ENCODE results near the gene GNG8.
A peak's percentile ranks its signal among the peaks of the same experiment; 100 is the strongest.

Gene GNG8

DNA sequence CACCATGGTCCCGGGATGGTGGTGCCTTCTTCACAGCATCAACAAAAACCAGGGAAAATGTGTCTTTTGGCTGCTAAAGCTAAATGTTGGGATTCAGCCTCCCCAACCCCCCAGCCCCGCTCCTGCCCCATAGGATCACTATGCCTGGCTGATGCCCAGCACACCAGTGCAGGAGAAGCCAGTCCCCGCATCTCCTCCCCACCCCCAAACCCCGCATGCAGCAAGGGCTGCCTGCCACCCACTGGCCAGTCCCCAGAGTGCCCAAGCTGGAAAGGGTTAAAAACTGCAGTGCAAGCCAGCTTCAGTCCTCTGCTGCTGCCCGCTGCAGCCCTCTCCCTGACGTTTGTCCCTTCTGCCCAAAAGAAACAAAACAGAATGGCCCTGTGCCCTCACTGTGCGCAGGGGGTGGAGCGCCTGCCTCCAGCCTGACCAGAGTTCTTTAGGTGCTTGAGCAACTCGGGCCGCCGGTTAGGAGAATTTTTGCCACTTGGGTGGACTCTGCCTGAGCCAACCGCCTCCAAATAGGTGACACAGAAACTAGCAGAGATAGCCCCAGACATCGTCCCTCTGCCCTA lies 31.1 kb downstream of the GNG8 start:
- Mint-ChIP-seq H3K9me3 (ENCODE audit: low read depth) (no peaks in the 10 kb centered on the region), H3K4me1 (ENCODE audit: low read depth) (peaks cover 40% of the 10 kb centered on the region), H3K36me3 (peaks cover 6% of the 10 kb centered on the region), H3K27ac (no peak overlapping the region), H3K4me3 (no peak overlapping the region), H3K27me3 (no peaks in the 10 kb centered on the region)

DNA sequence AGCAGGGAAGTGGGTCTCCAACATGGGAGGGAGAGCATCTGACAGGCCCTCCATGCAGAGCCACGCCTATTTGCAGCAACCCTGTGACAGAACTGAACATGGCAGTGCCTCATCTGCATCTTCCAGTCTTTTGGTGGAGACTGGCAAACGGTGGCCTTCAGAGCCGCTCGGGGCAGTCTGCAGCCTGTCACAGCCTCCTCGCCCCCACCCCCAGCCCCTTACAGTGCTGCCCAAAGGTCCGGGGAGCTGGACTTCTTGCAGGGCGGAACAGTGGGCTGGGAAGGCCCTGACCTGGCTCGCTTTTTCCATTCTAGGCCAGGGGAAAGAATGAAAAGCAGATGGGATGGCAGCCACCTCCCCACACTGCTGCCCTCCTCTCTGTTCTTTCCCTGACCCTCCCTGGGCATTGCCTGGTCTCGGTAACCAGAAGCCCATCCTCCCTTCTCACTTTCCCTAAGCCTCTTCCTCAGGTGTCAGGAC lies 32.2 kb downstream of the GNG8 start:
- H3K36me3 Mint-ChIP-seq = peaks cover 3% of the 10 kb centered on the region
- peaks cover 34% of the 10 kb centered on the region for H3K4me1 Mint-ChIP-seq (ENCODE audit: low read depth)
- H3K27me3 Mint-ChIP-seq = no peaks in the 10 kb centered on the region
- H3K27ac Mint-ChIP-seq = peak overlapping the region; percentile 93
- H3K9me3 Mint-ChIP-seq (ENCODE audit: low read depth) = no peaks in the 10 kb centered on the region
- peak overlapping the region; percentile 98 for H3K4me3 Mint-ChIP-seq

DNA sequence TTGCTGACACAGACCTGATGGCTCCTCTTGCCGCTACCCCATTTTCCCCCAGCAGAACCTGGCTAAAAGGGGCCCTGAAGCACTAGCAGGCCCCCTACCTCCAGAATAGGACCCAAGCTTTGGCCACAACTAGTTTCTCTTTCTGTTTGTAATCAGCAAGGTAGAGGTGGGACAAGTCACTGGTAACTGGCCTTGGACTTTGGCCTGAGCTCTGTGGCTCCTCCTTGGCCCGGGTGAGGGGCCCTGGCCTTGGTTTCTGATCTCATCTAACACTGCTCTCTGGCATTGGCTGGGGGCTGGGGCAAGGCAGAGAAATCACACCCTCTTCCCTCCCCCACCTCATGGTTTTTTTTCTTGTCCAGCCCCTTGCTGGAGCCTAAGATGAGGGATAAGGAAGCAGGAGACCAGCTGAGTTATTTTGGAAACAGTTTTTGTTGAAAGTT lies 32.8 kb downstream of the GNG8 start:
- Mint-ChIP-seq H3K36me3 (peaks cover 6% of the 10 kb centered on the region), H3K27ac (peak overlapping the region; percentile 93), H3K27me3 (no peaks in the 10 kb centered on the region), H3K9me3 (ENCODE audit: low read depth) (peaks cover 4% of the 10 kb centered on the region), H3K4me3 (peak overlapping the region; percentile 98), H3K4me1 (ENCODE audit: low read depth) (peaks cover 35% of the 10 kb centered on the region)

DNA sequence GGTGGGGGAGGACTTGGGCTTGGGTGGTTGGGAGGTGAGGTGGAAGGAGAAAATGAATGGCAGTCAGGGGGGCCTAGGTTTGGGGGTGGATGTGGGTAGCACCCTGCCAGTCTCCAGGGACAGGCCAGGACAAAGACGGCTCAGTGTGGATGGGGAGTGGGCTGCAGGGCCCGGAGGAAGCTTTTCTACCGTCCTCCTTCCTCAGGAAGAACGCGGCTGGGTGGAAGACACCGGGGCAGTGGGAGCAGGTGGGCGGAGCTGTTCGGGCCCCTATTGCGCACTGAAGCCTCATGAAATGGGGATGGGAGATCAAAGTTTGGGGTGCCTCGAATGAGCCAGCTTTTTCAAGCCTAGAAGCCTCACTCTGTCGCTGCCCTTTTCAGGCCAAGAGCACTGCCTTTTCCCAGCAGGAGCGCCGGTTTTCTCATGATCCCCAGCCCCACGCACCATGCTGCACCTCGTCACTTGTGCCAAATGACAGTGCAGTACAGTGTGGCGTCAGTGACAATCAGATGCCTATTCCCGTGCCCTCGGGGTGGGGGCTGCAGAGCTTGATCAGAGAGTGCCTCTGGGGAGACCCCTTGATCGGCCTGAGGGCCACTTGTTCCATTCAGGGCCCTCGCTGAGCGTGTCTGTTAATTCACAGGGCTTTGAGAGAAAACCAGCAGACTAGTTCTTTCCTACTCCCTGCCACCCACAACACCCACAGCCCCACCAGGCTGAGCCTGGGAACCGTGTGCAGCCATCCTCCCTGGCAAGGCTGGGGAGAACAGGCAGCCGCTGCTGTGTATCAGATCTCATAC lies 33.4 kb downstream of the GNG8 start:
- Mint-ChIP-seq H3K36me3 (peaks cover 6% of the 10 kb centered on the region), H3K9me3 (ENCODE audit: low read depth) (peaks cover 4% of the 10 kb centered on the region), H3K4me1 (ENCODE audit: low read depth) (peaks cover 36% of the 10 kb centered on the region), H3K27me3 (no peaks in the 10 kb centered on the region), H3K4me3 (peak overlapping the region; percentile 98), H3K27ac (peak overlapping the region; percentile 93)

GRCh38 chr19:46601318-46602224 lies 34.4 kb downstream of the GNG8 start, which contains the start of gene CALM3:
CALM3 (plus strand) TSS chr19:46601330; CDS start chr19:46601435, 105 bp downstream.
- H3K27ac Mint-ChIP-seq = peak within 1 kb of the TSS; percentile 100
- peaks cover 38% of the 10 kb centered on the region for H3K4me1 Mint-ChIP-seq (ENCODE audit: low read depth)
- H3K36me3 Mint-ChIP-seq = peaks cover 6% of the 10 kb centered on the region

DNA sequence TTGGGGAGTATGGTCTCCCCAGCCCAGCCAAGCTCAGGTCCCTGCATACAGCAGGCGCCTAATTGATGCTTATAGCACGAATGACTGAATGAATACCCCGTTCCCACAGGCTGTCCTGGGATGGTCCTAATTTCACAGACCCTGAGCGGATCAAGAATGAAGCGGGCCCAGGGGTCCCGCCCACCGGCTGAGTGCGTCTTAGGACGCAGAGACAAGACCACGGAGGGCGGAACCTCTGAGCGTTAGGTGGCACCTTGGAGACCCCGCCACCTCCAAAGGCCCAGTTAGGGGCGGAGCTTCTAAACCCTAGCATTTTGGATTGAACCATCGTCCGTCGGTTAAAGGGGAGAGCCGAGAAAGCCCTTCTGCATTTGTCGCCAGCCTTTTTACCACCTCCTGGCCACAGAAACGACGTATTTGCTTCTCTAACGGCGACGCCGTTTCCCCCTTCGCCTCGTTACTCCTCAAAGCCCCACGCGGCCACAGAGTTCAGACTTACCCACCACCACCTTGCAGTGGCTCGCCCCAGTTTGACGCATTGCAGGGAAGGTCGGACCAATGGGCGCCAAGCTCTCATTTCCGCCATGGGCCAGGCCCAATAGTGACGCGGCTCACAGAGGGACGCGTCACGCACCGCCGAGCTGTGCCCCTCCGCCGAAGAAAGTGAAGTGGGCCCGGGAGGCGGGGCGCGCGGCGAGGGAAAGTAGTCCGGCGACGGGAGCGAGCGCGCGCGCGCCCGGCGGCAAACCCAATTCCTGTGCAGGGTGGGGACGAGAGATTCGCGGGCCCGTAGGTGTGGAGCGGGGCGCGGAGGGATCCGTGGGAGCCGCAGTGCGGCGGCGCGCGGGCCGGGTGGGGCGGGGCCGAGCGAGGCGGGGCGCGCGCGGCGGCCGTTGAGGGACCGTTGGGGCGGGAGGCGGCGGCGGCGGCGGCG lies 35.4 kb downstream of the GNG8 start:
- peaks cover 32% of the 10 kb centered on the region for H3K4me1 Mint-ChIP-seq (ENCODE audit: low read depth)
- peak overlapping the region; percentile 98 for H3K4me3 Mint-ChIP-seq
- H3K27ac Mint-ChIP-seq = peak overlapping the region; percentile 100

More at GRCh38 chr19:46601318-46602224, 34.4 kb downstream of the GNG8 start, which contains the start of gene CALM3:
- Mint-ChIP-seq H3K4me3 (peak within 1 kb of the TSS; percentile 98), H3K27me3 (no peaks in the 10 kb centered on the region), H3K9me3 (ENCODE audit: low read depth) (peaks cover 4% of the 10 kb centered on the region)

DNA sequence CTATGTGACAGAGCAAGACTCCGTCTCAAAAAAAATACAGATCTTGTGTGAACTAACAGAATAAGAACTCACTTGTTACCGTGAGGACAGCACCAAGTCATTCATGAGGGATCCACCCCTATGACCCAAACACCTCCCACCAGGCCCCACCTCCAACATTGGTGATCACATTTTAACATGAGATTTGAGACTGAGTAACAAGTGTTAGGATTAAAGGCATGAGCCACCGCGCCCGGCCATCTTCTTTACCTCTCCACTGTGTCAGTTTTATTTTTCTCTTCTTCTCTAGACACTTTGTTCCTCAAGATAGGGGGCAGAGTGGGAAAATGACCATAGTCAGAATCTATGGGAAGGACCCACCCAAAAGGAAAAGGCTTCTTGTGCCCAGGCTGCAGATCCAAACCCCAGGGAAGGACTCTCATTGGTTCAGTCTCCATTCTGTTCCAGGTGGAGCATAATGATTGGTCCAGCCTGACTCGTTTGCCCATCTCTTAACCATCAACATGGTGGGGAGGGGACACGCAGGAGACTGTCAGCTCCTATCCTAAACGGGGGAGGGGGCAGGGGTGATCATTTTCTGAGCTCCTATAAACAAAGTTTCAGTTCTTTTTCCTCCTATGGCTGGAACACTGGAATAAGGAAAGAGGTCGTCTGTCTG lies 36.2 kb downstream of the GNG8 start:
- Mint-ChIP-seq H3K36me3 (peaks cover 3% of the 10 kb centered on the region), H3K27ac (peak overlapping the region; percentile 100), H3K4me1 (ENCODE audit: low read depth) (peaks cover 30% of the 10 kb centered on the region), H3K27me3 (no peaks in the 10 kb centered on the region), H3K4me3 (peak overlapping the region; percentile 98), H3K9me3 (ENCODE audit: low read depth) (peaks cover 4% of the 10 kb centered on the region)

More for the DNA sequence above, 35.4 kb downstream of the GNG8 start:
- no peaks in the 10 kb centered on the region for H3K27me3 Mint-ChIP-seq
- peaks cover 3% of the 10 kb centered on the region for H3K36me3 Mint-ChIP-seq
- H3K9me3 Mint-ChIP-seq (ENCODE audit: low read depth) = peaks cover 4% of the 10 kb centered on the region

- H3K36me3 Mint-ChIP-seq = peaks cover 3% of the 10 kb centered on the region
- H3K27me3 Mint-ChIP-seq = no peaks in the 10 kb centered on the region
- H3K4me3 Mint-ChIP-seq = no peak overlapping the region
- H3K9me3 Mint-ChIP-seq (ENCODE audit: low read depth) = peaks cover 4% of the 10 kb centered on the region
- H3K4me1 Mint-ChIP-seq (ENCODE audit: low read depth) = peaks cover 27% of the 10 kb centered on the region
- H3K27ac Mint-ChIP-seq = peak overlapping the region; percentile 22
These were observed 37.6 kb downstream of the GNG8 start for GRCh38 chr19:46598372-46598917.

DNA sequence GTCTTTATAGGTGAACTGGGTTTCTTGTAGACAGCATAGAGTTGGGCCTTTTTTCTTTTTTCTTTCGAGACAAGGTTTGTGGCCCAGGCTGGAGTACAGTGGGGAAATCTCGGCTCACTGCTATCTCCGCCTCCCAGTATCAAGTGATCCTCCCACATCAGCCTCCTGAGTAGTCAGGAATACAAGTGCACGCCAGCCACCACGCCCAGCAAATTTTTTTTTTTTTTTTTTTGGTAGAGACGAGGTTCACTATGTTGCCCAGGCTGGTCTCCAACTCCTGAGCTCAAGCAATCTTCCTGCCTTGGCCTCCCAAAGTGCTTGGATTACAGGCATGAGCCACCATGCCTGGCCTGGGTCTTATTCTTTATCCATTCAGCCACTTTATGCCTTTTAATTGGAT lies 40.0 kb downstream of the GNG8 start:
- peaks cover 13% of the 10 kb centered on the region for H3K4me1 Mint-ChIP-seq (ENCODE audit: low read depth)

DNA sequence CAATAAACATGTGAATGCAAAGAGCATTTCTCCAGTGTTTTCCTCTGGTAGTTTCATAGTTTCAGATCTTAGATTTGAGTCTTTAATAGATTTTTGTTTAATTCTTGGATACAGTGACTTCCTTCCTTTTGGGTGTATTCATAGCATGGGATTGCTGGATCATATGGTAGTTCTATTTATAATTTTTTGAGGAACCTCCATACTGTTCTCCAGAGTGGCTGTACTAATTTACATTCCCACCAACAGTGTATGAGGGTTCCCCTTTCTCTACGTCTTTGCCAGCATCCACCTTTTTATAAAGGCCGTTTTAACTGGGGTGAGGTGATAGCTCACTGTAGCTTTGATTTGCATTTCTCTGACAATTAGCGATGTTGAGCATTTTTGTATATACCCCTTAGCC lies 44.1 kb downstream of the GNG8 start:
- H3K4me1 Mint-ChIP-seq (ENCODE audit: low read depth) = no peaks in the 10 kb centered on the region
- H3K36me3 Mint-ChIP-seq = no peaks in the 10 kb centered on the region
- no peak overlapping the region for H3K27ac Mint-ChIP-seq

More for the DNA sequence above, 40.0 kb downstream of the GNG8 start:
- peaks cover 4% of the 10 kb centered on the region for H3K9me3 Mint-ChIP-seq (ENCODE audit: low read depth)
- peaks cover 3% of the 10 kb centered on the region for H3K36me3 Mint-ChIP-seq
- no peak overlapping the region for H3K4me3 Mint-ChIP-seq
- H3K27me3 Mint-ChIP-seq = no peaks in the 10 kb centered on the region
- no peak overlapping the region for H3K27ac Mint-ChIP-seq

GRCh38 chr19:46591254-46591653 lies 44.7 kb downstream of the GNG8 start:
- no peak overlapping the region for H3K4me3 Mint-ChIP-seq
- no peaks in the 10 kb centered on the region for H3K27me3 Mint-ChIP-seq
- H3K36me3 Mint-ChIP-seq = no peaks in the 10 kb centered on the region
- H3K27ac Mint-ChIP-seq = no peak overlapping the region
- H3K4me1 Mint-ChIP-seq (ENCODE audit: low read depth) = no peaks in the 10 kb centered on the region
- H3K9me3 Mint-ChIP-seq (ENCODE audit: low read depth) = no peaks in the 10 kb centered on the region

More for the DNA sequence above, 44.1 kb downstream of the GNG8 start:
- H3K27me3 Mint-ChIP-seq = no peaks in the 10 kb centered on the region
- no peaks in the 10 kb centered on the region for H3K9me3 Mint-ChIP-seq (ENCODE audit: low read depth)
- no peak overlapping the region for H3K4me3 Mint-ChIP-seq

DNA sequence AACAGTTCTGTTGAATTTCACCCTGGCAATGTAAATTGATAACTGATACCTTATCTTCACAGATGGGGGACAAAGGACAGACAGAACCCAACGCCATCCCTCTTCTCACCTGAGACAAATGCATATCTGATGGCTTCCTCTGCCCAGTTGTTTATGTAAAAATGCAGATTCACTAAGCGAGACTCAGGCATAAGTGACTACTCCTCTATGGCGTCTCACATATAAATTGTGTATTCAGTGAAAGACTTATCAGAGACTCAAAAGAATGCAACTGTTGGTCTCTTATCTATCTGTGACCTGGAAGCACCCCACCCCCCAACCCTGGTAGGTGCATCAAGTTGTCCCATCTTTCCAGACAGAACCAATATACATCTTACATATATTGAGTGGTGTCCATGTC lies 48.1 kb downstream of the GNG8 start:
- Mint-ChIP-seq H3K27ac (no peak overlapping the region), H3K4me3 (no peak overlapping the region), H3K9me3 (ENCODE audit: low read depth) (no peaks in the 10 kb centered on the region), H3K27me3 (no peaks in the 10 kb centered on the region), H3K36me3 (no peaks in the 10 kb centered on the region), H3K4me1 (ENCODE audit: low read depth) (peaks cover 8% of the 10 kb centered on the region)

DNA sequence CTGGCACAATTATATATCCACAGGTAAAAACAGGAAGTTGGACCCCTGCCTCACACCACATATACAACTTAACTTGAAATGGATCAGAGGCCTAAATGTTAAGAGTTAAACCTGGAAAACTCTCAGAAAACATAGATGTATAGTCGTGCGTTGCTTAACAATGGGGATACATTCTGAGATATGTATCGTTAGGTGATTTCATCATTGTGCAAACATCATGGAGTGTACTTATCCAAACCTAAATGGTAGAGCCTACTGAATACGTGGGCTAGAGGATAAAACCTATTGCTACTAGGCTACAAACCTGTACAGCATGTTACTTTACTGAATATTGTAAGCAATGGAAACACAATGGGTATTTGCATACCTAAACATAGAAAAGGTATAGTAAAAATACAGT lies 49.7 kb downstream of the GNG8 start:
- H3K27ac Mint-ChIP-seq = no peak overlapping the region
- H3K27me3 Mint-ChIP-seq = no peaks in the 10 kb centered on the region
- no peak overlapping the region for H3K4me3 Mint-ChIP-seq
- H3K36me3 Mint-ChIP-seq = no peaks in the 10 kb centered on the region
- H3K4me1 Mint-ChIP-seq (ENCODE audit: low read depth) = peaks cover 8% of the 10 kb centered on the region
- H3K9me3 Mint-ChIP-seq (ENCODE audit: low read depth) = no peaks in the 10 kb centered on the region
